ENCODE data around the gene CELSR3.

CELSR3 gene

GRCh38 chr3:48688032-48688736, 25.5 kb upstream of the CELSR3 start:
- no peak for DNase-seq (ENCODE audit: low read depth)
- H3K4me3 ChIP-seq (ENCODE audit: low read depth, low read length) = no peak overlapping the region
- no peak for TF ChIP-seq CTCF (IDR thresholded peaks at IDR 0.05; ENCODE audit: low read depth, low read length, missing control alignments)

- no peak for DNase-seq (ENCODE audit: low read depth)
- no peak for TF ChIP-seq CTCF (IDR thresholded peaks at IDR 0.05; ENCODE audit: low read depth, low read length, missing control alignments)
- H3K4me3 ChIP-seq (ENCODE audit: low read depth, low read length) = no peak overlapping the region
These were observed 24.6 kb upstream of the CELSR3 start for GRCh38 chr3:48687220-48687678.

- DNase-seq (ENCODE audit: low read depth) = no peak
- TF ChIP-seq CTCF (IDR thresholded peaks at IDR 0.05; ENCODE audit: low read depth, low read length, missing control alignments) = no peak
- H3K4me3 ChIP-seq (ENCODE audit: low read depth, low read length) = peak overlapping the region; percentile 97; the same call in 1 of the 2 replicates
These were observed 24.0 kb upstream of the CELSR3 start for GRCh38 chr3:48686538-48687219.

- H3K4me3 ChIP-seq (ENCODE audit: low read depth, low read length) = peak within 1 kb of the TSS; percentile 97
- peak; percentile 70 for TF ChIP-seq CTCF (IDR thresholded peaks at IDR 0.05; ENCODE audit: low read depth, low read length, missing control alignments)
- peak; percentile 27 for DNase-seq (ENCODE audit: low read depth)
These were observed 23.2 kb upstream of the CELSR3 start, which contains the start of gene NCKIPSD for GRCh38 chr3:48685603-48686511. TSS of gene NCKIPSD (minus strand) at chr3:48685915. CDS start at chr3:48685807, 108 bp downstream.

DNA sequence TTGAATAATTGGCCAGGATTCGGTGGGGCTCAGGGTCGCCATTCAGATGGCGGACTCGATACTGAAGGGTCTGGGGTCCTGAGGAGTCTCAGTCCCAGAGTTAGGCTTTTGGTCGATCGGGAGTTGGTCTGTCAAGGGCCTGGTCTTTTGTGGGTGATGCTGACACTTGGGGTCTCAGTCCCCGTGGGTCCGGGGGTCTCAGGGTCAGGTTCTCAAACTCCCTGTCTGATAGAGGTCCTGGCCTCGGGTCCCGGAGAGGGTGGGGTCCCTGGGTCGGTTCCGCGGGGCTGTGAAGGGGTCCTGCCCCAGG, 22.6 kb upstream of the CELSR3 start:
- DNase-seq (ENCODE audit: low read depth) = no peak
- peak overlapping the region; percentile 97 for H3K4me3 ChIP-seq (ENCODE audit: low read depth, low read length)
- no peak for TF ChIP-seq CTCF (IDR thresholded peaks at IDR 0.05; ENCODE audit: low read depth, low read length, missing control alignments)

- peak overlapping the region; percentile 97 for H3K4me3 ChIP-seq (ENCODE audit: low read depth, low read length)
- TF ChIP-seq CTCF (IDR thresholded peaks at IDR 0.05; ENCODE audit: low read depth, low read length, missing control alignments) = no peak
- no peak for DNase-seq (ENCODE audit: low read depth)
These were observed 21.9 kb upstream of the CELSR3 start for GRCh38 chr3:48684480-48685143.

All from GM12864 (cell line).